ENCODE measurements around the gene TKTL1.

DNA sequence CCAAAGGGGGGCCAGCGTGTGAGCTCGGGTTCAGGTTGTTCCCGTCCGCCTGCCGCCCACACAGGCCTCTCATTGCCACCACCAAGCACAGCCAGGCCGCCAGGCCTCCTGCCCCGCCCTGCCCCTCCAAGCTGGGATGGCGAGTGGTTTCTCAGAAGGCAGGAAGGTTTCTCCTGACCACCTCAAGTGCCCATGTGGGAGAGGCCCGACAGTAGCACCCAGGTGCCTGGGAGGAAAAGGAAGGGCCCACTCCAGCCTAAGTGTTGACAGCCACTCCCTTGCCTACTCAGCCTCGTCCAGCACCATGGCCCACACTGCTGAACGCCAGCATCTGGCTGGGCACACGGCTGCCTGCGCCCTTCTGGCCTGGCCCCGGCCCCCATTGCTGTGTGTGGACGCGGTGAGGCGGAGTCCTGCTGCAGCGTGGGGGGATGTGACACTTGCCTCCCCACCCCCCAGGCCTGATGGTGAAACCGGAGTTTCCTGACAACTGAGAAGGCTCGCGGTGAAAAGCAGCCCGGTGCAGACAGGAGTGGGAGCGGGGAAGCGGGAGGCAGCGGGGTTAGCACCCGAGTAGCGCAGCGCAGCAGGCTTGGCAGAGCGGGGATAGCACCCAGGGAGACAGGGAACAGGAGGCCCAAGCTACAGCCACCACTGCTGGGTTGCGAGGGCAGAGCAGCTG, 59.6 kb downstream of the TKTL1 start:
- TF ChIP-seq CTCF (conservative IDR thresholded peaks at IDR 0.05 in 1 of 2, IDR thresholded peaks at IDR 0.05 in 1 of 2; ENCODE audit: low read depth in 1 of 2, low read length in 2 of 2) (no peak), EZH2 (IDR thresholded peaks at IDR 0.05; ENCODE audit: low read length, missing control alignments) (no peak)

Measured in fibroblast of lung (primary cell).